Activated CD4-positive, alpha-beta T cell treated with anti-CD3 and anti-CD28 coated beads, Interleukin-2, amount 50 U/mL, for 48 hours (primary cell): ENCODE data around the gene HIPK2.
A peak's percentile ranks its signal among the peaks of the same experiment; 100 is the strongest.

ENCODE experiments used
- DNase-seq, 2 experiments: peaks; one replicate each; pipeline ENCODE4 v3.0.0-alpha.2; 2020

Gene HIPK2

DNA sequence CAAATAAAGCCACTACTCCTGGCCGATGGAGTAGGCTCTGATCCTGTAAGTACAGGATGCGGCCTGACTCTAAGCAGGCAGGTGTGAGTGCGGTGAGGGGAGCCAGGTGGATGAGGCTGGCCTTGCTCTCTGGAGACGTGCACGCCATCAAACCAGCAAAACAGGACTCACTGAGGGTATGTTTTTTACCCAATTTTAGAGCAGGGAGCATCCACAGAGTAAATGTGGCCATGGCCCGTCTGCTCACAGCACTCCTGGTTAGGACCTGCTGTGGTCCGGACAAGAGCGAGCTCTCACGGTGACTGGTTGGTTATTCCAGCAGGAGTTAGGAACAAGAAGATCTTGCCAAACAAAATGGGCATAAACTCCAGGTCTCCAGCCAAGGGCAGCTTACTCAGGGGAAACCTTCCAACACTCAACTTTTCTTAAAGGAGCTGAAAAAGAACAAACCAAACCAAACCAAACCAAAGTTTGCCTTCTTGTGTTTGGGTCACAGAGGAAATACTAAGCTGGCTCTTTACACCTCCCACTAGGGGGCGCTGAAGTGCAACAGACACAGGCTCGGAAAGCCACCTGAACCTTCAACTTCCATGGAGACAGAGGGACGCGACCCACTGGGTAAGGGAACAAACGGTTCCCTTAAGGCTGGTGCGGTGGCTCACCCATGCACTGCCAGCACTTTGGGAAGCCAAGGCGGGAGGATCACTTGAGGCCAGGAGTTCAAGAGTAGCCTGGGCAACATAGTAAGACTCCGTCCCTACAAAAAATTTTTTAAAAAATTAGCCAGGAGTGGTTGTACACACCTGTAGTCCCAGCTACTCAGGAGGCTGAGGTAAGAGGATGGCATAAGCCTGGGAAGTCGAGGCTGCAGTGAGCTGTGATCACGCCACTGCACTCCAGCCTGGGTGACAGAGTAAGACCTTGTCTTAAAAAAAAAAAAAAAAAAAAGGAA, 131.9 kb downstream of the HIPK2 start:
- peak; percentile 86 to 89 for DNase-seq

DNA sequence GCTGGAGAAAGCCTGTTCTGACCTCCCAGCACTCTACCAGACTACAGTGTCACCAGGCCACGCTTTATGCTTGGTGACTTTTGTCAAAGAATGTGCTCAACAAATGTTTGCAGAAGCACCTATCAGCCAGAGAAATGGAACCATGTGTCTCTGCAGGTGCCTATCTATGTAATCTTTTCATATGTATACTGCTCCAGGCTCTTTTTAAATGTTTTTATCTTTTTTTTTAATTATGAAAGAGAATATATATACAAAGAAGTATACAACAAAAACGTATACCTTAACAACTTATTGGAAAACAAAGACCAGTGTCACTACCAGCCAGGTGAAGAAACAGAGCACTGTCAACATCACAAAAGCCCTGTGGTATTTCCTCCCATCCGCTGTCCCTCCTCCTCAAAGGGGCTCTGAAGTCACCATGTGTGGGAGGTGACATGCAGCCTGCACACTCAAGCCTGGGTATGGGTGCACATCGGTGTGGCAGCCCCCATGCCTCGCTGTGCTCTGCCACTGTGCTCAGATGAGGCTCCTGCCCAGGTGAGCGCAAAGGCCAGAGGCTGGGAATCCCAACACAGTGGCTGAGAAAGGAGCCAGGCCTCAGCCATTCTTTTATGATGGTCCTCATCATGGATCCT, 133.7 kb downstream of the HIPK2 start:
- DNase-seq: no peak

DNA sequence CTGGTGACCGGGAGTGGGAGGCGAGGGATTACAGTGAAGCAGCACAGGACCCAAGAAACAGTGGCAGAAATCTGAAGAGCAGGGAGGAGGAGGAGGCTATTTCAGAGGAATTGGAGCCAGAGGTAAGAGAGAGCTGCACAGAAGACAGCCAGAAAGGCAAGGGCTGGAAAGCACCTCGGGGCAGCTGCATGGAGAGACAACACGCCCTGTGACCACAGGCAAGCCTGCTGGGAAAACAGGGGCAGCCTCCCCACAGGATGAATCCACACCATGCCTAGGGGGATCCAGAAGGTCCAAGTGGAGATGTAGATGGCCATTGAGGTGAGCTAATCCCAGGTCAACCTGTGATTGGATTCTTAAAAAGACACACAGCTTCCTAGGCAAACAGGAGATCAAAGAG, 135.5 kb downstream of the HIPK2 start:
- DNase-seq: no peak

DNA sequence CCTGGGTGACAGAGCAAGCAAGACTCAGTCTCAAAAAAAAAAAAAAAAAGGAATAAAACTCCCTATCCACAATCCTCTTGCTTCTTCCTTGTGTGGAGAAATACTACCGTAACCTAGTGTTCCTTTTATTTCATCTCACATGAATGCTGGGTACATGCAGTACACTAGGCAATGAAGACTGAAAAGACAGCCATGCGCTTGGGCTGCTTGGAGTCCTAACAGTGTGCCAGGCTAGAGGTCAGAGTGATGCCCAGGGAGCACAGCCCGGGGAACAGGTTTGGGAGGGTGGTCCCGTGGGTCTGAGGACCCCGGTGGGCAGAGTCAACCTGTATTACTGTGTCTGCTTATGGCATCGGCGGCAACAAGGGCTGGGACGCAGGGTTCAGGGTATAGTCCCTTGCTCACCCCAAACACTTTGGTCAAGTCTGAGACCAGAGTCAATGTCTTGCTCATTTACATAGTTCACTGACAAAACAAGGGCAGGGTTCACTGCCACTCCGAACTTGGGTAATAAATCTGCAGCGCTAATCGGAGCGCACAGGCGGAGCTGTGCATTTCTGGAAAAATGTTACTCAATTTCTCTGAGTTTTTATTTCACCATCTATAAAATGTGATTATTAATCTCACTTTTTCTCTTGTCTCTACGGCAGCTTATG, 136.3 kb downstream of the HIPK2 start:
- DNase-seq: no peak

DNA sequence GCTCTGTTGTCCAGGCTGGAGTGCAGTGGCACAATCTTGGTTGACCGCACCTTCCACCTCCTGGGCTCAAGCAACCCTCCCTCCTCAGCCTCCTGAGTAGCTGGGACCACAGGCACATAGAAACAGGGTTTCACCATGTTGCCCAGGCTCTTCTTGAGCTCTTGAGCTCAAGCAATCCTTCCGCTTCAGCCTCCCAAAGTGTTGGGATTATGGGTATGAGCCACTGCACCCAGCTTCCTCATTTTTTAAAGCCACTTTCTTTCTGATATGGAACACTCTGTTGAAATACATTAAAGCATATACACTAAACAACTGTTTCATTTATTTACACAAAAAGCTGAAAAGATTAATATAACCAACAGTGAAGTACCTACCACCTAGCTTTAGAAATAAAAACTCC, 137.1 kb downstream of the HIPK2 start:
- DNase-seq: no peak

DNA sequence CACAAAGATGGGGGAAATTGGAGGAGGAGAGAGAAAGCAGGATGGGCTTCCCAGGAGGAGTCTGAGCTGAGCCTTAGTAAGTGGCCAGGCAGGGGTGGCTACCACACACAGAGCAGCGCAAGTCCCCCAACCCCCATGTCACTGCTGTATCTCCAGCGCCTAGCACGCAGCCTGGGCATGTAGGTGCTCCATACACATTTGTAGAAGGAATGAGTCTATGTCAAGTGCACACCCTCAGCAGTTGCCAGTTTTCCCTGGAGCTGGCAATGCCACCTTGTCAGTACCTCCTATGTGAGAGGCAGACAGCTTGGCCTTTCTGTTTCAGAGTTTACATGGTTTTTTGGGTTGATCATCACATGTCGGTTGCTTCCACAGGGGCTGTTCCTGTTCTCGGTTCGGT, 138.2 kb downstream of the HIPK2 start:
- no peak for DNase-seq

DNA sequence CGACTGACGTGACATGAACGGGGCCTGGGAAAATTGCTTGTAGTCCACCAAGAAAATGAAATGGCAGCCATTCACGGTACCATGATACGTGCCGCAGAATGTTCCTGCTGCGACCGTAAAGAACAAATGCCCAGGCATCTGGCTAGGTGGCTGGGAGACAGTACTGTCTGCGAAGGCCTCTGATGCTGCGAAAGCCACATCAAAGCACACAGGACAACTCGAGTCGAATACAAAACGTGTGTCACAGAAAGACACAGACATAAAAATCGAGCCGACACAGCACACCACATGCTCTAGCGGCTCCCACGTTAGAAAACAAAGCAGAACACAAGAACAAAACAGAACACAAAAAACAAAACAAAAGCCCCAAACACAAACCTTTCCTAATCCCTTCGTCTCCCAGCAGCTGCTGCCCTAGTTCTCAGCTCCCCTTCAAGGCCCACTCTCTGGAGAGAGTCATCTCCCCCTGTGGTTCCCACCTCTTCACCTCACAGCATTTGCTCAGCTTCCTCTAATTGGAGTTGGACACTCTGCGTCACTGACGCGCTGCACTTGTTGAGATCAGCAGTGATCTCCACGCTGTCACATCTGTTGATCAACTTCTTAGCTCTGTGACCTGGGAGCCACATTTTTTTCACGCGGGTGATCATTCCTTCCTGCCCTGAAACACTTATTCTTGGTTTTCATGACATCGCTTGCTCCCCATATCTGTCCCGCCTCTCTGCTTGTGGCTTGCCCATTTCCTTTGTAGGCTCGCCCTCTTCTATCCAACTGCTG, 142.1 kb downstream of the HIPK2 start:
- peak; percentile 57 to 68 for DNase-seq

DNA sequence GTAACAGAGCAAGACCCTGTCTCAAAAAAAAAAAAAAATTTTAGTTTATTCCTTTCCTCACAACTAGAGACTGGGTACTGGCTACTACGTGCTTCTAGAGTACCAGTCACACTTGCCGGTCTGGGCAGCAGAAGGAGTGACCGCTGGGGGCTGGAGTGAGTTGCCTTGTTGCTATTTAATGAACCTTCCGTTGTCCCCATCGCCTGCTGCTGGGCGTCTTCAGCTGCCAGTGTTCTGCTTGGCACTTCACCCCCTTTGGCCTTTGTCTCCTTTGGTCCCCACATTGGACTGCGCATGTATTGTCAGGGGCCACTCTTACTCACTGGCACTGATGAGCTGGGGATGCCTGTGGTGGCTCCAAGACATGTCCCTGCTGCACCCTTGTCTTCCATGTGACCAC, 143.7 kb downstream of the HIPK2 start:
- no peak for DNase-seq

DNA sequence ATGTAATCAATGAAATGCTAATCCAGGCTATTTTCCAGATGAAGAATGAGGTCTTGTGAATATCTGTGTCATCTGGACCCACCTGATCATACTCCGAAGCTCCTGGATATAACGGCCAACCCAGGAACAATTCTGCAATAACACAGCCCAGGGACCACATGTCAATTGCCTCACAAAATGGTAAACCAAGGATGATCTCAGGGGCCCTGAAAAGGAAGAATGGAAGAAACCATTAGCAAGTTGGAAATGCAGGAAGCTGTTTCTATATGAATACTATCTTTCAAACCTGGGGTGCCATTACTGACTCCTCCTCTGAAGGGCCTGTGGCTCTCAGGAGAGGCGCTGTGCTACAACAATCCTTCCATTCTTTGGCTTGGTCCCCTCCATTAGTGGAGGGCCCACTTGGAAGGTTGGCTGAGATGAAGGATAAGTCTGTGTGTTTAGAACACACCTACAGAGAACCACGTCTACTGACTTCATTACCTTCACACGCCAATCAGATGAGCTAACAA, 146.2 kb downstream of the HIPK2 start:
- no peak for DNase-seq

DNA sequence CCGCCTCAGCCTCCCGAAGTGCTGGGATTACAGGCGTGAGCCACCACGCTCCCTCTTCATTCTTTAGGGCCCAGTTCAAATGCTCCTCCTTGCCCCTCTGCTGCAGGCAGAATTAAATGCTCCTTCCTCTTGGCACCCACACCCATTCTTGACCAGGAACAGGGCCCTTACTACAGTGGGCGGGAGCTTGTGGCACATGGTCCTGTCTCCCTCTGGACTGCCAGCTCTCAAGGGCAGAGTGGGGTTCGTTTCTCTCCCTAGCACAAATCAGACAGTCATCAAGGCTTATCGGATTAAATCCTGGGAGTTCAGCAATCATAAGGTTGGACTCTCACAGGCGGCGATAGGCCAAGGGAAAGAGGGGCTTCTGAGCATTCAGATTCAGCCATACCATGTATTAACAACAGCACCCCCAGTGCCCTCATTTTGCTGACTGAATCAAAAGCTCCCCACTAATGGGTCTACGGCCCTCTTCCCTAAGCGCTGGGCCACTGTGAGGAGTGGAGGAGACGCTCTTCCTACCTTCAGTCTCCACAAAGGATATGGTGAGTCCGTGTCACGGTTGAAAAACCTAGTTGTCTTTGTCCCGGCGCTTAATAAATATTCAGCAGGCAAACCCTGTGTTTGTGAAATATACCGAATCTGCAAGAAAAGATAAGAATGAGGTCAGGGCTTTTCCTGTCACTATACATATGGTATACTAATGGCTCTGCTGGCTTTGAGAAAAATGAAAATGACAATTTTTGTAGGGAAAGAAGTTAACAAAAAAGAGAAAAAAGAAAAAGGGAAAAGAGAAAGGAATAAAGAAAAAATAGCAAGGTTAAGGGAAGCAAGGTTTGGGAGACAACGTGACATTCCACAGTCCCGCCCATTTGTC, 146.9 kb downstream of the HIPK2 start:
- DNase-seq: no peak

DNA sequence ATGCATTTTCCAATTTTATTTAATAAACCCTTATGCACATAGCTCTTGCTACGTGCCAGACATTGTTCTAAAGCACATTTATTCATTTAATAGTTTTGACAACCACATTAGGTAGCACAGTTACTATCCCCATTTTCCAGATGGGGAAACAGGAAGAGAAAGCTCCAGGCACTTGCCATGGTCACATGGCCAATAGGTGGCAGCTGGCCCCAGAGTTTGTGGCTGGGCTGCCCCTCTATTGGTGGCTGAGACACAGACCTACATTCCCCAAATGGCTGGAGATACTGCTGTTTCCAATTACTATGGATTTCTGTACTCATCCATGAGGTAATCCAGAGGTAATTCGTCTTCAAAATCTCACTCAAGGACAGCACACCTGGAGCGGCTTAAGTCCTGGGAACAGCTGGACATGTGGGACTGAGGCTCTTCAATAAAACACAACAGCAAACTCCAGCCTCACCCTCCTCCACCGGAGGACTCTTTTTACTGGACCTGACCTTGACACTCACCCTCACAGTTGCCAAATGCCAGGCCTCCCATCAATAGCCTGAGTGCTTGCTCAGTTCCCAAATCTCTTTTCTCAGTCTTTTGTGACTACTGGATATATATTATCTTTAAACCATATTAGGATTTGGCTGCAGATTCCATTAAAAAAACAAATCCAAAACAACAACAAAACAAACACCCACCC, 148.3 kb downstream of the HIPK2 start:
- DNase-seq: no peak

DNA sequence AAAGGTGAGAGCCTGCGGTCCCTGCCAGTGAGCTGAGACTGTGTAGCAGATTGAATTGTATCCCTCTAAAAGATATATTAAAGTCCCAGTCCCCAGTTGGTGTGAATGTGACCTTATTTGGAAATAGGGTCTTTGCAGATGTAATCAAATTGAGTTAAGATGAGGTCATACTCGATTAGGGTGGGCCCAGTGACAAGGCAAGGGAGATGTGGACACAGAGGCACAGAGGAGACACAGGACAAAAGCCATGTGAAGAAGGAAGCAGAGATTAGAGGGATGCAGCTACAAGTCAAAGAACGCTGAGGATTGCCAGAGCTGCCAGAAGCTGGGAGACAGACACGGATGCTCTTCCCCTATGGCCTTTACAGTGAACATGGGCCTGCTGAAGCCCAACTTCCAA, 150.0 kb downstream of the HIPK2 start:
- DNase-seq: no peak

DNA sequence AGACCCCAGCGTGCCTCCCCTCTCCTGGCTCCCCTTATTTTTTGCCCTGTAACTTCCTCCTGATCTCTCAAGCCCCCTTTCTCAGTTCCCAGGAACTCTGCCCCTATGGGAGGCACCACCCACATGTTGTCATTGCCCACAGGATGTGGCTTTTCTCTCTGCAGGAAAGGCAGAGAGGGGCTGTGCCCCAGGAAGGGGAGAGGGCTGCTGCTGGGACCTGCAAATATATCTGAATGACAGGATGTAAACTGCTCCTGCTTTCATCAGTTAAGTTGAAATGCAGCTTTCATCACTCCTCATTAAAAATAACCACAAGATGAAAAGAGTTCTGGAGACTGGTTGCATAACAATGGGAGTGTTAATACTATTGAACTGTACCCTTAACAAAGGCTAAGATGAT, 151.0 kb downstream of the HIPK2 start:
- no peak for DNase-seq

DNA sequence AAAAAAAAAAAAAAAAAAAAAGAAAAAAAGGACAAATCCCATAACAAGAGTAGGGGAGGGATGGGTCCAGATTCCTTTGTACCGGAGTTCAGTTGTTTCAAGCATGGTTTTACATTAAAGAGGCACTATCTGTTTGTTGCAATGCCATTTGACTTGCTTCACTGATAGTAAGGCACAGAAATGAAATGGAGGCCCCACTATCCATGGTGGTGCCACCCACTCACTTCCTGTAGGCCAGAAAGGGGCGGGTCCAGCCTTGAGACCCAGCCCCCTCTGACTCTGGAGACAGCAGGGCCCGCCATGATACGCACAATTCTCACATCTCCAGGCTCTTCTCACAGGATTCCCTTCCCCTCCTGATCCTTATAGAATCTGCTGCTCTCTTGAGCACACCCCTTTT, 154.3 kb downstream of the HIPK2 start:
- no peak for DNase-seq

DNA sequence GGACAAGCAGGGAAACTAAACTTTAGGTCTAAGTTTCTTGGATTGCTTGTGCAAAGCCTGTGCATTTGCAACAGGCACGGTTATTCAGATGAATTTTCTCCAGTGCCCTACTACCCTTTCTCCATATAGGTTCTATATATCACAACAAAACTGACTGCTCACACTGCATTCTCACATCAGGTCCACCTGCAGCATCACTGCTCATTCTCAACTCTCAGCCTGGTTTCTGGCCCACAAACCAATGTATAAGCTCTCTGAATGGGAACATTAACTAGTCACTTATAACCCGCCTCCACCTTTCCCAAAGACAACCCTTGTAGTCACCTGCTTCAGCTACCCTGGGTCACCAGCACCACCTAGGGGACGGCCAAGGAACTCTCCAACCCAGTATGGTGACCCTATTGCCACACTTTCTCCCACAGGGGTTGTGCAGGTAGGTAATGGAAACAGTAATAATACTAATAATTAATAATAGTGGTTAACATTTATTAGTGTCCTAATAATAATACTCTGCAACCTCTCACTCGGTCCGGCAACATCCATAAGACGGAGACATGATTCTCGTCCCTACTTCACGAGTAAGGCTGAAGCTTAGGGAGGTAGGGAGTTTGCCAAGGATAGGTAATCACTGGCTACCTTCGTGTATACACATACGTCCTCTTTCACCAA, 157.0 kb downstream of the HIPK2 start:
- peak; percentile 74 to 76 for DNase-seq

DNA sequence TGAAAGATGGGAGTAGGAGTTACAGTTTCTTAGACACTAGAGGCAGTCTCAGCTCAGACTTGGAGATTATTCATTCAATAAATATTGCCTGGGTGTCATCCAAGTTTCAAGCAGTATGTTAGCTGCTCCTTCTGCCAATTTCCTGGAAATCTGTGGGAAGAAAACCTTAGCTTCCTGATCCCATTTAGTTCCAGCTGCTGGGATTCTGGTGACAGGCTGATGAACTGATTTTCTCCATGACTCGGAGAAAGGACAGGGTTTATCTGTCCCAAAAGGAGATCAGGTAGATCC, 158.5 kb downstream of the HIPK2 start:
- no peak for DNase-seq

DNA sequence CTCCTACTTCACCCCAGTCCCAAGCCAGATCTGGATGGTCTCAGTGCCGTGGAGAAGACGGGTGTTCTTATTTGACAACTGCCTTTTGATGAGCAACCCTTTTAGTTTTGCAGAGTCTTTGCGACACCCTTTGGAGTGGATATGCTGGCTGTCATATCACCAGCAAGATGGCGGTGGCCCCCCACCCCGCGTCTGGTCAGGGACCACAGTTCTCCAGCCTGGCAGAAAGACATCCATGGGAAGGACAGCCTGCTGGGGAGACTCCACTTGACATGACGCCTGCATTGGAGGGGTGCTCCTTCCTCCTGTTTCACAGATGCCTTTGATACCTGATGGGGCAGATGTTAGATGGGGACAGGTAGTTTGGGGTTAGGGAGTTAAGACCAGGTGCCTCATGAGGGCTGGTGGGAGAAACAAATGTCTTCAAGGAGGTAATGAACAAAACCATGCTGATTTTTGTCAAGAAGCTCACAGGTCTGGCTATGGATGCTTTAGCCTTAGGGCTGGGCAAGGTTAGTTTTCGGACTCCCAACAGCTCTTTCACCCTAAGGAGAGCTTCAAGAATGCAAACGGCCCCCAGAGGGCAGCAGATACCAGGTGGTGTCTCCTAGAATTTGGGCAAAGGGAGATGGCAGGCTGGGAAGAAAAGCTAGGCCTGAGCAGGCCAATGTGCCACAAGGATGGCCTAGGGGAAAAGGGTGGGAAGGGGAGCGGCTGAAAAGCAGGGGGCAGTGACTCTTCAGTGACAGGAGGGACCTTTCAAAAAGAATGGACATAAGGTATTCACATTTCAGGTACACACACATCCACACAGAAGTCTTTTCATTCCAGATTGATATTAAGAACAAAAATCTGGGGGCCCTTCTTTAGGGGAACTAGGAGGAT, 159.1 kb downstream of the HIPK2 start:
- peak; percentile 62 to 66 for DNase-seq

DNA sequence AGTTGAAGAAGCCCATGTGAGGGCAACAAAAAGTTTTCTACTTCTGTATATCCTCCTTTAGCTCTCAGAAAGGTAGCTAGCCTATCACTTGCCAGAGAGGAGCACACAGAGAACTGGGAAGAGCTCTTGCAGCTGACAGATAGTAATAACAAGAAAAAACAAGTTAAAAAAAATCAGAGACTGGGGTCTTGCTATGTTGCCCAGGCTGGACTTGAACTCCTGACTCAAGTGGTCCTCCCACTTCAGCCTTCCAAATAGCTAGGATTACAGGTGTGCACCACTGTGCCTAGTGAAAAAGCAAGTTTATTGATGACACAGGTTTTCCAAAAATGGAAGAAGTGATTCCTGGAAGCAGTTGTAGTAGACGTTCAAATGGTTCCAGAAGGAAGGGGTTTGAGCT, 160.7 kb downstream of the HIPK2 start:
- DNase-seq: no peak

DNA sequence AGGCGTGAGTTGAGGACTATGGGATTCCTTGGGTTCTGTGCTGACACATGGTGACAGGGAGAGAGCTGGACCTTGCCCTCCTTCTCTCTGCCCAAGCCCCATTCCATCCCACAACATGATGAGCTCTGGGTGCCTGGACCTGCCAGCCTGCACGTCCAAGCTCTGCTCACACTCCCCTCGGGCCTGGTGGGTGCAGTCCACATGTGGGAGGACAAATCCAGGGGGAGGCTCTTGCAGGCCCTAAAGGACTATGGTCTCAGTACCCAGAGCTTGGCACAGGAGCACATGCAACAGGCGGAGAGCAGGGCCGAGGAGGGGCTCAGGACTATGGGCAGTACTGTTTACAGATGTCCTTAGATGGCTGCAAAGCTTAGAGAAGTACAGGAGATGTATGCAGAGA, 162.9 kb downstream of the HIPK2 start:
- no peak for DNase-seq

DNA sequence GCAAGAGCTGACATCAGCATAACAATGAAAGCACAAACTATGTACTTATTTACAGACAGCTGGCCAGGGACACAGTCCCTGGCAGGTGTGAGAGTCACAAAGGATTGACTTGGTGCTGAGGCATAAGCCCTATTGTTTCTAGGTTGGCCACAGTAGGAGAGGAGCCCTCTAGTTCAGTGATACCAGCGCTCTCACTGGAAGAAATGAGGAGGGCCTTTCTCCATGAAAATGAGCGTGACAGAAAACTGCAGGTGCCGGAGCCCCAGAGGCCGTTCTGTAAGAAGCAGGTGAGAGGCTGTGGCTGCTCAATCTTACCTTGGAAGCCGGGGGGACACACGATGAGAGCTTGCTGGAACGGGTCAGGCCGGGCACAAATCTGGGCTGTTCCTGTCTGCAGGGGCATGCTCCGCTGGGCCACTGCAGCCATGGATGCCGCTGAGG, 163.8 kb downstream of the HIPK2 start:
- DNase-seq: no peak
